Activated T-helper 1 cell treated with anti-CD3 and anti-CD28 coated beads, Interleukin-2, amount 50 U/mL, for 16 hours (primary cell): ENCODE measurements around the gene TAF4B.
"Not testable (repeated sequence)": the region's sequence is repeated elsewhere in the genome, so short reads cannot be mapped to it uniquely, and the experiment has no call there.

Source experiments
- DNase-seq, 2 donors: peaks; one replicate each; pipeline ENCODE4 v3.0.0-alpha.2; 2020; ENCODE audit warnings: low read depth in 1 of 2, low spot score in 1 of 2

The TAF4B gene

DNA sequence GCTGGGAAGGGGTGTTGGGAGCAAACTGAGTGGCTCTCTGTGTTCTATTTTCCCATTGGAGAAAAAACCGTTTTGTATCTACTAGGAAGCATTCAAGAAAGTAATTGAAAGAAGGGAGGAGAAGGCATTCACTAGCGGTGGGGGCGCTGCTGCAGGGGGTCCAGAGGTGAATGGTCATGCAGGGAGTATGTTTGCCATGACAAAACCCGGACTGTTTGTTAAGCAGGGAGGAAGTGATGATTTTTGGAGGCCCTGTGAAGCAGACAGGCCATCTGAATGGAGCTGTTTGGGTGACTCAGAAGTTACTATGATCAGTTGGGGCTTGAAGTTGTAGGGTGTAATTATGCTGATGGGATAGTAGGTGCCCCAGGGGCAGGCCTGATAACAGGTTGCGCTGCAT is 7.0 kb downstream of the TAF4B start:
- DNase-seq = no peak

DNA sequence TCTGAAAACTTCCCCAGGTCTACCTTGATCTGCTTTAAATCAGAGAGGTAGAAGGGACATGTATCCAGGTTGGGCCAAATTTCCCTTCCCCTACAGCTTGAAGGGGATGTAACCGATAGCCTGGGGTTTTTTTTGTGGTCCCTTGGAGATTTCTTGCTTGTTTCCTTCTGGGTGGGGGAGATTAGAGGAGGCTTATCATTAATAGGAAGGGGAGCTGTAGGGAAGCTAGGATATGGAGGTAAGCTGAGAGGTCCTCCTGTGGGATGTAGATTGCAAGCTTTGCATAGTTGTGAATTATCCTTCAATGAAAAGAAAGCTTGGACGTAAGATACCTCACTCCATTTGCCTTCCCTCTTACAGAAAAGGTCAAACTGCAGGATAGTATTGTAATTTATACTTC is 11.1 kb downstream of the TAF4B start:
- not testable (repeated sequence) for DNase-seq

DNA sequence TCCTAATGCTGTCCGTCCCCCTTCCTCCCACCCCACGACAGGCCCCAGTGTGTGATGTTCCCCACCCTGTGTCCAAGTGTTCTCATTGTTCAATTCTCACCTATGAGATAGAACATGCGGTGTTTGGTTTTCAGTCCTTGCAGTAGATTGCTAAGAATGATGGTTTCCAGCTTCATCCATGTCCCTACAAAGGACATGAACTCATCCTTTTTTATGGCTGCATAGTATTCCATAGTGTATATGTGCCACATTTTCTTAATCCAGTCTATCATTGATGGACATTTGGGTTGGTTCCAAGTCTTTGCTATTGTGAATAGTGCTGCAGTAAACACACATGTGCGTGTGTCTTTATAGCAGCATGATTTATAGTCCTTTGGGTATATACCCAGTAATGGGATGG is 12.5 kb downstream of the TAF4B start:
- not testable (repeated sequence) for DNase-seq

DNA sequence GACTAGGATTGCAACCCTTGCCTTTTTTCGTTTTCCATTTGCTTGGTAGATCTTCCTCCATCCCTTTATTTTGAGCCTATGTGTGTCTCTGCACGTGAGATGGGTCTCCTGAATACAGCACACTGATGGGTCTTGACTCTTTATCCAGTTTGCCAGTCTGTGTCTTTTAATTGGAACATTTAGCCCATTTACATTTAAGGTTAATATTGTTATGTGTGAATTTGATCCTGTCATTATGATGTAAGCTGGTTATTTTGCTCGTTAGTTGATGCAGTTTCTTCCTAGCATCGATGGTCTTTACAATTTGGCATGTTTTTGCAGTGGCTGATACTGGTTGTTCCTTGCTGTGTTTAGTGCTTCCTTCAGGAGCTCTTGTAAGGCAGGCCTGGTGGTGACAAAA is 16.1 kb downstream of the TAF4B start:
- DNase-seq = not testable (repeated sequence)

DNA sequence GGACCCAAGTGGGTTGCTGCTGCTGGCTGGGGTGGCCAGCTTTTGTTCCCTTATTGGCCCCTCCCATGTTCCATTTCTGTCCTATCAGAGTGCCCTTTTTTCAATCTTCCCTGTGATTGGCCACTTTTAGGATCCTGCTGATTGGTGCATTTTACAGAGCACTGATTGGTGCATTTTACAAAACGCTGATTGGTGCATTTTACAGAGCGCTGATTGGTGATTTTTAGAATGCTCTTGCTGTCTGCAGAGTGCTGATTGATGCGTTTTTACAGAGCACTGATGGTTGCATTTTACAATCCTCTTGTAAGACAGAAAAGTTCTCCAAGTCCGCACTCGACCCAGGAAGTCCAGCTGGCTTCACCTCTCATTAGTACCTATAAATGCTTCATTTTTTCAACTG is 19.2 kb downstream of the TAF4B start:
- DNase-seq = not testable (repeated sequence)

DNA sequence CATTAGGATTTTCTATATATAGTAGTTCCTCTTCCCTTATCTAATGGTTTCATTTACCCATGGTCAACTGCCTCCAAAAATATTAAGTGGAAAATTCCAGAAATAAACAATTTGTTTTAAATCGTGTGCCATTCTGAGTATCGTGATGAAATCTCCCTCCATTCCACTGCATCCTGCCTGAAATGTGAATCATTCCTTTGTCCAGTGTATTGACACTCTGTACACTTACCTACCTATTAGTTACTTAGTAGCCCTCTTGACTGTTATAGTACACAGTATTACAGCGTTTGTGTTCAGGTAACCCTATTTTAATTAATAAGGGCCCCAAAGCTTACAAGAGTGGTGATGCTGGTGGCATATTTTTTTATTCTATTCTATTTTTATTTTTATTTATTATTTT is 26.2 kb downstream of the TAF4B start:
- DNase-seq = no peak

DNA sequence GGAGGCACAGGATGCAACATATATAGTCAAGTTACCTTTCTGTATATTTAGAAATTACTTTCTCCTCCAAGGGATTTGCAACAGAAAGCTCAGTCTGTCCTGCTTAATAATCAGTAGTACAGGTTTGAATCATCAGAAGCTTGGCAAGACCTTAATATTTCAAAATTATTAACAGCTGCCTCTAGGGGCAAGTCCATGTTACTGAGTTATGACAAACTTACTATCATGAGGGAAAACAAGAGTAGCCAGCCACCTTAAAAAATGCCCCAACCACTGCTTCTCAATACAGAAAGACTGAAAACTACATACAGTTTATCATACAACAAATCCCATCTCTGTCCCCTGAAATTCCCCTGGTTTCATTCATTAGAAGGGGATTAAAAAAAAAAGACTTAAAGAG is 28.6 kb downstream of the TAF4B start:
- DNase-seq = not testable (repeated sequence)

DNA sequence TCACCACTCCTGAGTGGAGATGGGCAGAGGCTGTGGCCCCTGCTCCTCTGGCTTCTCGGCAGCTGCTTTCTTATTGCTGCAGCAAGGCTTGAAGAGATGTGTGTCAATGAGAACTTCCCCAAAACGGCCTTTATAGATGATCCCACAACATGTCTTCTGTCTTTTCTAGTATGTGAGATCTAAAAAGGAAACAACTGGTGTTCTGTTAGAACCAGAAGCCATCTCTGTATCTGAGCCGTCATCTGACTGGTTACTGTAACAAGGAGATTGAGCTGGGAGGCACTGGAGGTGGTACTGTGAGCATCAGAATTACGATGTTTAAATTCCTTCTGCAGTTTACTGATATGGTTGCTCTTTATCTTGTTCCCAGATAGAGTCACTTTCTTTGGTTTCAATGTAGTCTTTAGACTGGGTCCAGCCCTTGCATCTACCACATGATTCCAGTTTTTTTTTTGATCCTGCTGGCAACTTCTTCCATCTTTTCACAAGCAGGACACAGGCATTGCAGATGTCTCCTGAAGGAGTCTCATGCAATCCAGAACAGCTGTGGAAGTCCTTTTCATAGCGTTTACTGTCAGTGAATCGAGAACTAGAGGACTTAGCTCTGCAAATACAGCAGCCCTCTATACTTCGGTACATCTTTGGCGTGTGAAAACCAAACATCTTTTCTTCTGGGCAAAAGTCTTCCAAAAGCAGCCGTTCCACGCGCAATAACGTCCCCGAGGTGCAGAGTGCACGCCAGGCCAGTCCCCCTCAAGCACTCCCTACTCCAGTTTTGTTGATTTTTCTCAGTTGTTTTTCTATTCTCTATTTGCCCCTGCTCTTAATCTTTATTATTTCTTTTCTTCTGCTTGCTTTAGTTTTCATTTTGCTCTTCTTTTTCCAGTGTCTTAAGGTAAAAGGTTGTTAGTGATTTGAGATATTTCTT is 29.7 kb downstream of the TAF4B start:
- DNase-seq = no peak

DNA sequence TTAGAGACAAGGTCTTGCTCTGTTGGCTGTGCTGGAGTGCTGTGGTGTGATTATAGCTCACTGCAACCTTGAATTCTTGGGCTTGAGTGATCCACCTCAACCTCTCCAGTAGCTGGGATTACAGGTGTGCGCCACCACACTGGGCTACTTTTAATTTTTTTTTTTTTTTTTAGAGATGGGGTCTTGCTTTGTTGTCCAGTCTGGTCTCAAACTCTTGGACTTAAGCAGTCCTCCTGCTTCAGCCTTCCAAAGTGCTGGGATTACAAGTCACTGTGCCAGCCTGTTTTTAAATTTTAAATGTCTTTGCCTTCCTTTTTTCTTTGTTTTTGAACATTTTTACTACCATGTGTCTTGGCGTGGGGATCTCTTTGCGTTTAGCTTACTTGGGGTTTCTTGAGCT is 32.5 kb downstream of the TAF4B start:
- DNase-seq = no peak

DNA sequence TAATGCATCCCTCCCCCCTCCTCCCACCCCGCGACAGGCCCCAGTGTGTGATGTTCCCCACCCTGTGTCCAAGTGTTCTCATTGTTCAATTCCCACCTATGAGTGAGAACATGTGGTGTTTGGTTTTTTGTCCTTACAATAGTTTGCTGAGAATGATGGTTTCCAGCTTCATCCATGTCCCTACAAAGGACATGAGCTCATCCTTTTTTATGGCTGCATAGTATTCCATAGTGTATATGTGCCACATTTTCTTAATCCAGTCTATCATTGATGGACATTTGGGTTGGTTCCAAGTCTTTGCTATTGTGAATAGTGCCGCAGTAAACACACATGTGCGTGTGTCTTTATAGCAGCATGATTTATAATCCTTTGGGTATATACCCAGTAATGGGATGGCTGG is 33.2 kb downstream of the TAF4B start:
- not testable (repeated sequence) for DNase-seq

DNA sequence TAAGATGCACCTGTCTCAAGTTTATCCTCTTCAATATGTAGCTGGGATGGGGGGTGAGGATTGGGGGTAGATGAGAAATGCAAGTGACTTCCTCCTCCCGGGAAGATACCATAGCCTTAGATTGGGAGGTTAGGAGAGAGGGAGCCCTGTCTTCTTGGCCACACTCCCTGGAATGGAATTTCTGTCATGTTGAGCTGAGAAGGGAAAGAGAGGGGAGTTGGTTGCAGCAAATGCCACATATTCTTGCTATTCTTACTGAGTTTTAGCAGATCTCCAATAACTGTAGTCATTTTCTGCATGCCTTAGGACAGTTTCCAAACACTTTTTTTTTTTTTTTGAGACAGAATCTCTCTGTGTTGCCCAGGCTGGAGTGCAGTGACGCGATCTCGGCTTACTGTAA is 35.9 kb downstream of the TAF4B start:
- DNase-seq = no peak

DNA sequence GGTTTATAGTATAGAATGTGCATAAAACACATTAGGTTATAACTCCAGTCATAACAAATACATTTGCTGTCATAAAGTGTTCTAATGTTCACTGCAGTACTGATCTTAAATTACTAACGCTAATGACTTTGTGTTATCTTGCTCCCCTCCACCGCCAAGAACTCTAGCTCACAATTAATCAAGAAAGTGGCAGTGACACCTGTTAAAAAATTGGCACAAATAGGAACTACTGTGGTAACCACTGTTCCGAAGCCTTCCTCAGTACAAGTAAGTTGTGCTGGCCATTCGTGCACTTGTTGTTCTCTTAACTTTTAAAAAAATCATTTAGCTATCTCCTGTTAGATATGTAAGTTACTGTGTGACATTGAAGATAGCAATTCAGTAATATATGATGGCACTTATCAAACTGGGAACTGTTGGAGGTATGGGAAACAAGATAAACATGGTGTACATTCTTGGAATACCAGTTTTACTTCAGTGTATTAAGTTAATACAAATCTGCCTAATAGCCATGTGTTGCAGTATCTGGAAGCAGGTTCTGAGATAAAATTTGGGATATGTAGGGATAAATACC is 41.2 kb downstream of the TAF4B start:
- DNase-seq = no peak

DNA sequence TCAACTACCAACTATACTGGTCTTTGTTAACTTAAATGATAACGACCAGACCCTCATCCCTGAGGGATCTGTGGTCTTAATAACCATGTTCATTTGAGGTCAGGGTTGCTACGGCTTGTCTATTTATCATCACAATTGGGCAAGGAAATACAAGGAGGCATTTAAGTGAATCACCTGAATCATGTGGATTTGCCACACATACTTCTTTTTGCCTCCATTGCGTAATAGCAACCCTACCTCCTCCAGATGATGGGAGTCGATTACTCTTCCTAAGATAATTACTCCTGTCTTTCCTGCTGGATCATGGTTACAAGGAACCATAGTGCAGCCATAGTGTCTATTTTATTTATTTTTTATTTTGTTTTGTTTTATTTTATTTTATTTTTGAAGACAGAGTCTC is 42.2 kb downstream of the TAF4B start:
- no peak for DNase-seq

DNA sequence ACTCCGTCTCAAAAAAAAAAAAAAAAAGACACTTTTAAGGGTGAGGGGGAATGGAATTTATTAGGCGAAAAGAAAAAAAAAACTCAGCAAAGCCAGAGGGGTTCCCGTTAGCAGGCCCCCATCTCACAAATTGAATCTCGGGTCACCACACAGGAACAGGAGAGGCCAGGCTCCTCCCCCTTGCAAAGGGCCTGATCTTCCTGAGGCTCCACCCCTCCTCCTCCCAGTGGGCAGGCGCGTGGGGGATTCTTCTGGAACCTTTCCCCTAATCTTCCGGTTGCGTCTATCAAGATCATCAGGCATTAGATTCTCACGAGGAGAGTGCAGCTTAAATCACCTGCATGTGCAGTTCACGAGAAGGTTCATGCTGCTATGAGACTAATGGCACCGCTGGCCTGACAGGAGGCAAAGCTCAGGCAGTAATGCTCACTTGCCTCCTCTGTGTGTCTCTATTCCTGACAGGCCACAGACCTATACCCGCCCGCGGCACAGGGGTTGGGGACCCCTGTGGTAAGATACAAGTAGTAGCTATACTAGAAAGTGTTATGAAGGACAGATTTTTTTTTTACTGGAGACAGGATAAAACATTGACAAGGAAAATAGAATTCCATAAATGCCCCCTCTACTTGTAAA is 45.8 kb downstream of the TAF4B start:
- no peak for DNase-seq

DNA sequence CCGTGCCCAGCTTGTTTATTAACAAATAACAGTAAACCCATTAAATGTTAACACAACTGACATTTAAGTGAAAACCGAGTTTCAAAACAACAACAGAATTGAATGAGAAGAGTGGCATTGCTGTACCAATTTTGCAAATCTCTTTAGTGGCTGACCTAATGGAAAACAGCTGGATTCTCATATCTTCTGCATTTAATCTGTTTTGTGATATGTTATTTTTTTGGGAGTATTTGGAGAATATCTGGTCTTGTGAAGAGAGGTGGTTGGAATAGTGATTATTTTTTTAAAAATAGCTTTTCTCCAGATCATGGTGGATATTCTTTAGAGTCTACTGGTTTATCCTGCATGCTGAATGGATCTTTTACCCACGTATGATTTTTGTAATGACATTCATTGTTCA is 51.1 kb downstream of the TAF4B start:
- no peak for DNase-seq

DNA sequence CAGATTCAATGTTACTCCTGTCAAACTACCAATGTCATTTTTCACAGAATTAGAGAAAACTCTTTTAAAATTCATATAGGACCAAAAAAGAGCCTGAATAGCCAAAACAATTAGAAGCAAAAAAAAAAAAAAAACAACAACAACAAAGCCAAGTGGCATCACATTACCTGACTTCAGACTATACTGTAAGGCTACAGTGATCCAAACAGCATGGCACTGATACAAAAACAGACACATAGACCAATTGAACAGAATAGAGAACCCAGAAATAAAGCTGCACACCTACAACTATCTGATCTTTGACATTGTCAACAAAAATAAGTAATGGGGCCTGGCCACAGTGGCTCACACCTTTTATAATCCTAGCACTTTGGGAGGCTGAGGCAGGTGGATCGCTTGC is 53.2 kb downstream of the TAF4B start:
- DNase-seq = no peak

DNA sequence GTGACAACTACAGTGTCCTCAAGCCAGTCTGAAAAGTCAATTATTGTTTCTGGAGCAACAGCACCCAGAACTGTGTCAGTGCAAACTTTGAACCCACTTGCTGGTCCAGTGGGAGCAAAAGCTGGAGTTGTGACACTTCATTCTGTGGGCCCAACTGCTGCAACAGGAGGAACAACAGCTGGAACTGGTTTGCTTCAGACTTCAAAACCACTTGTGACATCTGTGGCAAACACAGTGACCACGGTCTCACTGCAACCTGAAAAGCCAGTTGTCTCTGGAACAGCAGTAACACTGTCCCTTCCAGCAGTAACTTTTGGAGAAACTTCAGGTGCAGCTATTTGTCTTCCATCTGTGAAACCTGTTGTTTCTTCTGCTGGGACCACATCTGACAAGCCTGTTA is 59.8 kb downstream of the TAF4B start:
- no peak for DNase-seq

DNA sequence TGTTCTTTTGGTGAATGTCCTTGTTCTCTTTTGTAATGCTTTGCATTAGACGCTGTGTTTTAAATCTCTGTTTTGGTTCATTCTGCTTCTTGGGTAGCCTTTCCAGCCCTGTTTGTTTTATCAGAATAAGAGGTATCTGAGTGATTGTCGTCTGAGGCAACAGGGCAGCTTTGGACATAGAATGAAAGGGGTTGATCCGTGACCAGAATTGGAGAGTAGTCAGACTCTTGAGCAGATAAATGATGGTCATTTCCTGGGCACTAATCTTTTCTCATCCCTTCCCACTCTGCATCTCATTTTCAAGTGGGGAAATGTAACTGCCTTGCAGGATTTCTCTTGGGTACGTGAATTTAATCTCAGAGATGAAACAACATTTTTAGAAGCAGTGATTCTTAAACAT is 61.4 kb downstream of the TAF4B start:
- no peak for DNase-seq

DNA sequence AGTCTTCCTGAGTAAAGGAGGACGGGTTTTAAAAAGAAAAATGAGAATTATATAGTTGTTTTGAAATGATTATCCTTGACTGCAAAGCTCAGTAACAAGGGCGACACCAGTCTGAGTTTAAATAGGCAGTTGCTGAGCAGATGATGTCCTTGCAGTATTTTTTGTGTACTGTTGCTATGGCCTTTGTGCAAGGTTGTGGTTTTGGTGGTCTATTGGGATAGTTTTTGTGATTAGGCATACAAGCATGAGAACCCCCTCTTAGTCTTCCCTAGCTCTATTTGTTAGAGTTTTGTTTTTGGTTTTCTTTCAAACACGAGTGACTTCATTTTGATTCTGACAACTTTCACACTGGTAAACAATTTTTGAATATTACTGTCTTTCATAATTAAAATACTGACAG is 64.1 kb downstream of the TAF4B start:
- no peak for DNase-seq

DNA sequence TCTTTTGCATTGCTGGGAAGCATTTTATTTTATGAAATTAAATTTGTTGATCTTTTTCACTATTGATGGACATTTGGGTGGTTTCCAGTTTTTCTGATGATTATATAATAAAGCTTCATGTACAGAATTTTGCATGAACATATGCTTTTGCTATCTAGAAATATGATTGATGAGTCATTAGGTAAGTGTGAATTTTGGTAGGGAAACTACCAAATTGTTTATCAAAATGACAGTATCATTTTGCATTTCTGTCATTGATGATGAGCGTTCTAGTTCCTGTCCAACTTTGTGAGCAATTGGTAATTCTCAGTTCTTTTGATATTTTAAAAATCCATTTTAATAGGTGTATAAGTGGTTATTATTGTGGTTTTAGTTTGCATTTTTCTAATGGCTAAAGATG is 67.7 kb downstream of the TAF4B start:
- DNase-seq = no peak

DNA sequence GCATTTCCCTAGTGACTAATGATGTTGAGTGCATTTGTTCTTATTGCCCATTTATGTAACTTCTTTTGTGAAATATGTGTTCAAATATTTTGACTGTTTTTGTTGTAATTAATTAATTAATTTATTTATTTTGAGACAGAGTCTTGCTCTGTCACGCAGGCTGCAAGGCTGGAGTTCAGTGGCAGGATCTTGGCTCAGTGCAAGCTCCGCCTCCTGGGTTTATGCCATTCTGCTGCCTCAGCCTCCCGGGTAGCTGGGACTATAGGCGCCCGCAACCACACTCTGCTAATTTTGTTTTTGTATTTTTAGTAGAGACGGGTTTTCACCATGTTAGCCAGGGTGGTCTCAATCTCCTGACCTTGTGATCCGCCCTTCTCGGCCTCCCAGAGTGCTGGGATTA is 71.9 kb downstream of the TAF4B start:
- DNase-seq = no peak

DNA sequence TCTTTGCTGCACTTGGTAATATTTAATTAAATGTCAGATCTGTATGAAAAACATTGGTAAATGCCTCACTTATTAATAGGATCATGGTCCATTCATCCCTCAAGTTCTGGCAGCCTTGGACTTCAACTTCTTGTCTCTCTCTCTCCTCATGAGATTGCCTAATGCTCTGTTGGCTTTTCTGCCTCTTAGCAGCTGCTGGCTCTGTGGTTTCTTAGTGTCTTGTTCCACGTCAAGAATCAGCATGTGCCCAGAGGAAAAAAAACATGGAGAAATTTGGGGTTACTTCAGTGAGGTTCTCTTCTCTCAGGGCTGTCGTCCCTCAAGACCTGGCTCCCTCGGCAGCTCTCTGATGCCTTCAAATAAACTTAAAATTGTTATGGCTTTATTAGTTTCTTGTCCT is 75.4 kb downstream of the TAF4B start:
- DNase-seq = no peak
